Caco-2 (cell line): ENCODE data around the gene BCL2L11. TPM values are rescaled to one million over a fixed set of nuclear protein-coding genes. Genes with fewer than 3 reads are reported as not detected.
A peak's percentile ranks its signal among the peaks of the same experiment; 100 is the strongest.

Source experiments
- BruUV-seq: library from RNA; stranded (reverse); fragments of 400-500 nt; replicated peaks from 2 replicates; lab custom pipeline; 2021; lab: Mats Ljungman, UMichigan
- CTCF ChIA-PET: fragments of 300-600 bp; sonication (Branson Sonifier 250); formaldehyde crosslinking; loops from one replicate; lab custom pipeline; 2022; ENCODE audit warnings: antibody characterized with exemption; lab: Charles Lee
- POLR2A ChIA-PET: fragments of 300-600 bp; sonication (Branson Sonifier 250); formaldehyde crosslinking; loops from one replicate; lab custom pipeline; 2022; ENCODE audit warnings: antibody characterized with exemption; lab: Charles Lee
- DNase-seq, 2 experiments: peaks; one replicate each; pipeline versions ENCODE4 v3.0.0 to v3.0.0-alpha.2; 2020 to 2022
- H3K27me3 ChIP-seq: replicated peaks from 2 replicates; pipeline ENCODE4 v1.6.0; 2011; ENCODE audit warnings: low read length; ENCODE audit not compliant: control insufficient read depth, insufficient read depth
- H3K36me3 ChIP-seq: 2 replicates; pipeline ENCODE4 v1.5.1; 2011; ENCODE audit warnings: low read length; ENCODE audit not compliant: control insufficient read depth, insufficient read depth
- H3K4me1 ChIP-seq: fragments of 250-450 bp; sonication (Bioruptor Pico); 2 replicates; pipeline ENCODE4 v1.5.1; 2020; ENCODE audit warnings: mild to moderate bottlenecking
- H3K4me3 ChIP-seq: 2 replicates; pipeline ENCODE4 v1.5.1; 2011; ENCODE audit warnings: low read depth, mild to moderate bottlenecking, control low read depth, low read length
- H3K9me3 ChIP-seq: fragments of 250-450 bp; sonication (Bioruptor Pico); 2 replicates; pipeline ENCODE4 v1.5.1; 2020; ENCODE audit warnings: mild to moderate bottlenecking, moderate library complexity
- H3K27ac Mint-ChIP-seq: one replicate; pipeline ENCODE4 v1.8.0; 2022; ENCODE audit warnings: mixed read lengths; ENCODE audit not compliant: unreplicated experiment
- H3K27me3 Mint-ChIP-seq: one replicate; pipeline ENCODE4 v1.8.0; 2022; ENCODE audit warnings: mixed read lengths; ENCODE audit not compliant: insufficient read depth, unreplicated experiment
- H3K36me3 Mint-ChIP-seq: one replicate; pipeline ENCODE4 v1.8.0; 2022; ENCODE audit warnings: mild to moderate bottlenecking, mixed read lengths; ENCODE audit not compliant: insufficient read depth, unreplicated experiment
- H3K4me1 Mint-ChIP-seq: one replicate; pipeline ENCODE4 v1.8.0; 2022; ENCODE audit warnings: low read depth, mixed read lengths; ENCODE audit not compliant: unreplicated experiment
- H3K4me3 Mint-ChIP-seq: one replicate; pipeline ENCODE4 v1.8.0; 2022; ENCODE audit warnings: mild to moderate bottlenecking, moderate library complexity, mixed read lengths; ENCODE audit not compliant: unreplicated experiment
- H3K9me3 Mint-ChIP-seq: one replicate; pipeline ENCODE4 v1.8.0; 2022; ENCODE audit warnings: mixed read lengths; ENCODE audit not compliant: unreplicated experiment
- CTCF ChIP-seq, 2 experiments: fragments of 200-600 bp in 1 of 2; IDR thresholded peaks; 1 replicate in 1 of 2; 2 replicates in 1 of 2; pipeline versions ENCODE4 v1.5.1 to v1.8.0; 2011 to 2022; ENCODE audit warnings: antibody characterized with exemption in 1 of 2, control low read depth in 1 of 2, inconsistent platforms in 1 of 2, low read depth in 1 of 2, low read length in 1 of 2, mild to moderate bottlenecking in 1 of 2, moderate library complexity in 1 of 2; ENCODE audit not compliant: insufficient read depth in 1 of 2, severe bottlenecking in 1 of 2, unreplicated experiment in 1 of 2
- intact Hi-C: fragments of 100-400 bp; cut with micrococcal nuclease; formaldehyde crosslinking; loops from one replicate; pipeline ENCODE4 v1.10.0; 2022; ENCODE audit not compliant: unreplicated experiment
- total RNA-seq: library from RNA; stranded (reverse); gene quantifications from 2 replicates; pipeline ENCODE4 v1.2.3, GENCODE V29; 2022

Gene BCL2L11
- total RNA-seq, 1 experiment from 2014 or later, result 28.9 TPM

GRCh38 chr2:111178730-111179405, 58.2 kb downstream of the BCL2L11 start:
- H3K27me3 Mint-ChIP-seq, result no peaks in the 10 kb centered on the region
- H3K4me3 Mint-ChIP-seq, result no peak overlapping the region
- no peak for TF ChIP-seq CTCF (IDR thresholded peaks at IDR 0.05; ENCODE audit: insufficient read depth in 1 of 2, low read depth in 1 of 2, low read length in 1 of 2, severe bottlenecking in 1 of 2, unreplicated experiment in 1 of 2)
- peaks cover 16% of the 10 kb centered on the region for H3K4me1 Mint-ChIP-seq
- Histone ChIP-seq H3K9me3 (no peaks in the 10 kb centered on the region), H3K36me3 (no peaks in the 10 kb centered on the region), H3K4me1 (peaks cover 29% of the 10 kb centered on the region), H3K27me3 (no peaks in the 10 kb centered on the region), H3K4me3 (no peak overlapping the region)
- H3K36me3 Mint-ChIP-seq, result no peaks in the 10 kb centered on the region
- peak; percentile 55 to 59 for DNase-seq
- H3K9me3 Mint-ChIP-seq, result no peaks in the 10 kb centered on the region
- CTCF ChIA-PET, result no interaction called here
- peak overlapping the region; percentile 42 for H3K27ac Mint-ChIP-seq
- intact Hi-C loops, result loop anchor here (1.0 to 5.0 kb wide), 3 partner anchors 29 to 57 kb away; partner anchors contain the start of gene BCL2L11
- POLR2A ChIA-PET, result no interaction called here
- no TSS peak for BruUV-seq

- H3K36me3 Mint-ChIP-seq, result no peaks in the 10 kb centered on the region
- intact Hi-C loops, result no loop called here
- TF ChIP-seq CTCF (IDR thresholded peaks at IDR 0.05; ENCODE audit: insufficient read depth in 1 of 2, low read depth in 1 of 2, low read length in 1 of 2, severe bottlenecking in 1 of 2, unreplicated experiment in 1 of 2), result no peak
- H3K9me3 ChIP-seq, result no peaks in the 10 kb centered on the region
- no peak overlapping the region for H3K4me3 Mint-ChIP-seq
- no TSS peak for BruUV-seq
- CTCF ChIA-PET, result no interaction called here
- no peaks in the 10 kb centered on the region for H3K9me3 Mint-ChIP-seq
- H3K27me3 ChIP-seq, result no peaks in the 10 kb centered on the region; the same call in 1 of the 2 replicates
- no peaks in the 10 kb centered on the region for H3K36me3 ChIP-seq
- peaks cover 54% of the 10 kb centered on the region for H3K4me1 ChIP-seq
- H3K4me1 Mint-ChIP-seq, result peaks cover 34% of the 10 kb centered on the region
- H3K27ac Mint-ChIP-seq, result no peak overlapping the region
- POLR2A ChIA-PET, result no interaction called here
- no peak for DNase-seq
- H3K27me3 Mint-ChIP-seq, result no peaks in the 10 kb centered on the region
- H3K4me3 ChIP-seq, result no peak overlapping the region
Measured at GRCh38 chr2:111182121-111182520, 61.4 kb downstream of the BCL2L11 start.

GRCh38 chr2:111182740-111183139, 62.0 kb downstream of the BCL2L11 start:
- Mint-ChIP-seq H3K4me1 (peaks cover 34% of the 10 kb centered on the region), H3K4me3 (no peak overlapping the region), H3K27me3 (no peaks in the 10 kb centered on the region), H3K36me3 (no peaks in the 10 kb centered on the region), H3K27ac (no peak overlapping the region), H3K9me3 (peaks cover 1% of the 10 kb centered on the region)
- intact Hi-C loops, result no loop called here
- TF ChIP-seq CTCF (IDR thresholded peaks at IDR 0.05; ENCODE audit: insufficient read depth in 1 of 2, low read depth in 1 of 2, low read length in 1 of 2, severe bottlenecking in 1 of 2, unreplicated experiment in 1 of 2), result no peak
- H3K4me1 ChIP-seq, result peaks cover 53% of the 10 kb centered on the region
- no peak for DNase-seq
- BruUV-seq, result no TSS peak
- POLR2A ChIA-PET, result no interaction called here
- no peaks in the 10 kb centered on the region; the same call in 1 of the 2 replicates for H3K27me3 ChIP-seq
- CTCF ChIA-PET, result no interaction called here
- H3K9me3 ChIP-seq, result no peaks in the 10 kb centered on the region
- H3K36me3 ChIP-seq, result no peaks in the 10 kb centered on the region
- no peak overlapping the region for H3K4me3 ChIP-seq
